Lower leg skin (tissue), 3 donors: ENCODE results near the gene ZFP36L1.

Experiments
- POLR2A ChIP-seq, 2 donors: fragments of 450-650 bp; IDR thresholded peaks; one replicate each; pipeline ENCODE4 v1.6.1; 2016 to 2017; ENCODE audit warnings: antibody characterized with exemption in 2 of 2, mild to moderate bottlenecking in 1 of 2, moderate library complexity in 1 of 2
- TF ChIP-seq, protein P1 (sequence below), 3 donors: fragments of 450-650 bp; IDR thresholded peaks; one replicate each; pipeline ENCODE4 v1.5.1; 2016; ENCODE audit warnings: antibody characterized with exemption in 3 of 3, mild to moderate bottlenecking in 3 of 3, moderate library complexity in 2 of 3

DNA sequence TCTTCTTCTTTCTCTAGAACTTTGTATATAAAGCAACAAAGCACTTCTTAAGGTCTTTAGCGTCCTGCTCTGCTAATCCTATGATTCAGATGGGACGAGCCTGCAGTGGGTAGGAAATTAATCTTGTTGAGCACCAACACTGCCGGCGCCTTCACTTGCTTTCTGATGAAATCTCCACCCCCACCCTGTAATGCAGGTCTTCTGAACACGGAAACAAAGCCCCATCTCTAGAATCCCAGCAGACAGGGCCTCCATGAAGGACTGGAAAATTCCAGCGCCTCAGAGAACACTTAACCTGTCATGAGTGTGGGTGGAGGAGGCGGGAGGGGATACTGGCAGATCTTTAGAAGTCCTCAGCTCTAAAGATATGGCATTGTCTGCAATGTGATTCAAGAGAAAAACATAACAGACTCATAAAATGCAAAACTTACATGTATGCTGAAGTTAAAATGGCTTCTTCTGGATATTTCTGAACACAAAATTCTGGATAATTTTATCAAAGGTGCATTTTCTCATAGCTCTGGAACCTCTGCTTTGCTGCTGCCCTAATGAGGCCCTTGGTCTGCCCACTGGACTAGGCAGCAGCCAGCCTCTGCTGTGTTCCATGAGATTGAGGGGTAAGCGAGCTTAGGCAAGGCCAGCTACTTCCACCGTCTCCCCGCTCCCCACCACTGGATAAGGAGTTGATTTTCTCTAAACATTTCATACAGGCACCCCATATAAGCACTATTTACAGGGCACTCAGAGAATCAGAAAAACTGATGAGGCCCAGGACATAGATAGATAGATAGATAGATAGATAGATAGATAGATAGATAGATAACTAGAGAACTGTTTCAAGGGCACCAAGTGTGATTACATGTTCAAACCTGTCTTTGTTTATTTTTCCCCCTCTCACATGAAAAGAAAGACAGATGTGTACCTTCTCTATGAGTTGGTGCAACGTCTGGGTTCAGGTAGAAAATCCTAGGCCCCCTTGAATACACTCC lies 43.1 kb downstream of the ZFP36L1 start:
- TF ChIP-seq, protein P1, sequence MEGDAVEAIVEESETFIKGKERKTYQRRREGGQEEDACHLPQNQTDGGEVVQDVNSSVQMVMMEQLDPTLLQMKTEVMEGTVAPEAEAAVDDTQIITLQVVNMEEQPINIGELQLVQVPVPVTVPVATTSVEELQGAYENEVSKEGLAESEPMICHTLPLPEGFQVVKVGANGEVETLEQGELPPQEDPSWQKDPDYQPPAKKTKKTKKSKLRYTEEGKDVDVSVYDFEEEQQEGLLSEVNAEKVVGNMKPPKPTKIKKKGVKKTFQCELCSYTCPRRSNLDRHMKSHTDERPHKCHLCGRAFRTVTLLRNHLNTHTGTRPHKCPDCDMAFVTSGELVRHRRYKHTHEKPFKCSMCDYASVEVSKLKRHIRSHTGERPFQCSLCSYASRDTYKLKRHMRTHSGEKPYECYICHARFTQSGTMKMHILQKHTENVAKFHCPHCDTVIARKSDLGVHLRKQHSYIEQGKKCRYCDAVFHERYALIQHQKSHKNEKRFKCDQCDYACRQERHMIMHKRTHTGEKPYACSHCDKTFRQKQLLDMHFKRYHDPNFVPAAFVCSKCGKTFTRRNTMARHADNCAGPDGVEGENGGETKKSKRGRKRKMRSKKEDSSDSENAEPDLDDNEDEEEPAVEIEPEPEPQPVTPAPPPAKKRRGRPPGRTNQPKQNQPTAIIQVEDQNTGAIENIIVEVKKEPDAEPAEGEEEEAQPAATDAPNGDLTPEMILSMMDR (IDR thresholded peaks at IDR 0.05), result no peak
- no peak for TF ChIP-seq POLR2A (IDR thresholded peaks at IDR 0.05)
